Activated CD8-positive, alpha-beta T cell treated with anti-CD3 and anti-CD28 coated beads for 36 hours (primary cell): ENCODE measurements around the gene AKAP9. TPM values are rescaled to one million over a fixed set of nuclear protein-coding genes. Genes with fewer than 3 reads are reported as not detected.

Source experiments
- ATAC-seq: fragments of 200-7000 bp; cut with Tn5 transposase; one replicate; pipeline ENCODE4 v1.10.0; 2021; ENCODE audit warnings: mild to moderate bottlenecking, moderate library complexity
- CTCF ChIA-PET: fragments of 350-600 bp; sonication (Branson Sonifier 250); formaldehyde crosslinking; loops from one replicate; lab custom pipeline; 2021; ENCODE audit warnings: antibody characterized with exemption; lab: Charles Lee
- POLR2A ChIA-PET: fragments of 350-600 bp; sonication (Branson Sonifier 250); formaldehyde crosslinking; loops from one replicate; lab custom pipeline; 2021; ENCODE audit warnings: antibody characterized with exemption; lab: Charles Lee
- DNase-seq: peaks from one replicate; pipeline ENCODE4 v3.0.0-alpha.2; 2020
- H3K27ac Mint-ChIP-seq: one replicate; pipeline ENCODE4 v1.8.0; 2021; ENCODE audit warnings: mild to moderate bottlenecking, mixed read lengths
- H3K27me3 Mint-ChIP-seq: one replicate; pipeline ENCODE4 v1.8.0; 2021; ENCODE audit warnings: mixed read lengths
- H3K36me3 Mint-ChIP-seq: one replicate; pipeline ENCODE4 v1.8.0; 2021; ENCODE audit warnings: low read depth, mixed read lengths
- H3K4me1 Mint-ChIP-seq: one replicate; pipeline ENCODE4 v1.8.0; 2021; ENCODE audit warnings: low read depth, mixed read lengths
- H3K4me3 Mint-ChIP-seq: one replicate; pipeline ENCODE4 v1.8.0; 2021; ENCODE audit warnings: mild to moderate bottlenecking, moderate library complexity, mixed read lengths
- H3K9me3 Mint-ChIP-seq: one replicate; pipeline ENCODE4 v1.8.0; 2021; ENCODE audit warnings: mixed read lengths
- intact Hi-C: fragments of 100-400 bp; cut with micrococcal nuclease; formaldehyde crosslinking; loops from one replicate; pipeline ENCODE4 v1.10.0; 2022
- total RNA-seq, 2 experiments: library from RNA; stranded (reverse); gene quantifications; one replicate each; pipeline ENCODE4 v1.2.3, GENCODE V29; 2021
- TF ChIP-seq, protein P1 (sequence below): fragments of 200-600 bp; IDR thresholded peaks from one replicate; pipeline ENCODE4 v1.8.0; 2022; ENCODE audit warnings: antibody characterized with exemption, mild to moderate bottlenecking

AKAP9 gene
- total RNA-seq, 2 experiments from 2014 or later: 24.8 to 28.4 TPM

- ATAC-seq (no peak), DNase-seq (no peak)
- H3K27me3 Mint-ChIP-seq: peaks cover 9% of the 10 kb centered on the region
- H3K4me1 Mint-ChIP-seq: no peaks in the 10 kb centered on the region
- H3K27ac Mint-ChIP-seq: no peak overlapping the region
- TF ChIP-seq, protein P1, sequence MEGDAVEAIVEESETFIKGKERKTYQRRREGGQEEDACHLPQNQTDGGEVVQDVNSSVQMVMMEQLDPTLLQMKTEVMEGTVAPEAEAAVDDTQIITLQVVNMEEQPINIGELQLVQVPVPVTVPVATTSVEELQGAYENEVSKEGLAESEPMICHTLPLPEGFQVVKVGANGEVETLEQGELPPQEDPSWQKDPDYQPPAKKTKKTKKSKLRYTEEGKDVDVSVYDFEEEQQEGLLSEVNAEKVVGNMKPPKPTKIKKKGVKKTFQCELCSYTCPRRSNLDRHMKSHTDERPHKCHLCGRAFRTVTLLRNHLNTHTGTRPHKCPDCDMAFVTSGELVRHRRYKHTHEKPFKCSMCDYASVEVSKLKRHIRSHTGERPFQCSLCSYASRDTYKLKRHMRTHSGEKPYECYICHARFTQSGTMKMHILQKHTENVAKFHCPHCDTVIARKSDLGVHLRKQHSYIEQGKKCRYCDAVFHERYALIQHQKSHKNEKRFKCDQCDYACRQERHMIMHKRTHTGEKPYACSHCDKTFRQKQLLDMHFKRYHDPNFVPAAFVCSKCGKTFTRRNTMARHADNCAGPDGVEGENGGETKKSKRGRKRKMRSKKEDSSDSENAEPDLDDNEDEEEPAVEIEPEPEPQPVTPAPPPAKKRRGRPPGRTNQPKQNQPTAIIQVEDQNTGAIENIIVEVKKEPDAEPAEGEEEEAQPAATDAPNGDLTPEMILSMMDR: no peak
- no peaks in the 10 kb centered on the region for H3K9me3 Mint-ChIP-seq
- H3K4me3 Mint-ChIP-seq: no peak overlapping the region
- no peaks in the 10 kb centered on the region for H3K36me3 Mint-ChIP-seq
- intact Hi-C loops: no loop called here
- CTCF ChIA-PET: interaction anchor here (1.1 kb wide), 1 partner anchor 21 kb away, joined by 3 read pairs; no protein-coding TSS in a partner anchor
- POLR2A ChIA-PET: no interaction called here
Measured at GRCh38 chr7:92158660-92159575, 218.3 kb downstream of the AKAP9 start.

Other genes with a start within 250 kb of the AKAP9 start
- gene MTERF1, start 60.2 kb upstream of the AKAP9 start, total RNA-seq: 10 to 100 TPM; 15.9 to 16.9 TPM
- gene CYP51A1, start 193.6 kb downstream of the AKAP9 start, total RNA-seq: 10 to 100 TPM; 54.8 to 57.2 TPM
- gene LRRD1, start 238.3 kb downstream of the AKAP9 start, total RNA-seq: not detected